ENCODE results near the gene TRPC4AP.
"Not testable (repeated sequence)": the region's sequence is repeated elsewhere in the genome, so short reads cannot be mapped to it uniquely, and the experiment has no call there.

The TRPC4AP gene, protein sequence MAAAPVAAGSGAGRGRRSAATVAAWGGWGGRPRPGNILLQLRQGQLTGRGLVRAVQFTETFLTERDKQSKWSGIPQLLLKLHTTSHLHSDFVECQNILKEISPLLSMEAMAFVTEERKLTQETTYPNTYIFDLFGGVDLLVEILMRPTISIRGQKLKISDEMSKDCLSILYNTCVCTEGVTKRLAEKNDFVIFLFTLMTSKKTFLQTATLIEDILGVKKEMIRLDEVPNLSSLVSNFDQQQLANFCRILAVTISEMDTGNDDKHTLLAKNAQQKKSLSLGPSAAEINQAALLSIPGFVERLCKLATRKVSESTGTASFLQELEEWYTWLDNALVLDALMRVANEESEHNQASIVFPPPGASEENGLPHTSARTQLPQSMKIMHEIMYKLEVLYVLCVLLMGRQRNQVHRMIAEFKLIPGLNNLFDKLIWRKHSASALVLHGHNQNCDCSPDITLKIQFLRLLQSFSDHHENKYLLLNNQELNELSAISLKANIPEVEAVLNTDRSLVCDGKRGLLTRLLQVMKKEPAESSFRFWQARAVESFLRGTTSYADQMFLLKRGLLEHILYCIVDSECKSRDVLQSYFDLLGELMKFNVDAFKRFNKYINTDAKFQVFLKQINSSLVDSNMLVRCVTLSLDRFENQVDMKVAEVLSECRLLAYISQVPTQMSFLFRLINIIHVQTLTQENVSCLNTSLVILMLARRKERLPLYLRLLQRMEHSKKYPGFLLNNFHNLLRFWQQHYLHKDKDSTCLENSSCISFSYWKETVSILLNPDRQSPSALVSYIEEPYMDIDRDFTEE

GRCh38 chr20:35092524-35093266 is at the start of gene TRPC4AP:
TRPC4AP (minus strand) TSS chr20:35092807; CDS start chr20:35092781, 26 bp downstream.
- DNase-seq: peak; percentile 88

DNA sequence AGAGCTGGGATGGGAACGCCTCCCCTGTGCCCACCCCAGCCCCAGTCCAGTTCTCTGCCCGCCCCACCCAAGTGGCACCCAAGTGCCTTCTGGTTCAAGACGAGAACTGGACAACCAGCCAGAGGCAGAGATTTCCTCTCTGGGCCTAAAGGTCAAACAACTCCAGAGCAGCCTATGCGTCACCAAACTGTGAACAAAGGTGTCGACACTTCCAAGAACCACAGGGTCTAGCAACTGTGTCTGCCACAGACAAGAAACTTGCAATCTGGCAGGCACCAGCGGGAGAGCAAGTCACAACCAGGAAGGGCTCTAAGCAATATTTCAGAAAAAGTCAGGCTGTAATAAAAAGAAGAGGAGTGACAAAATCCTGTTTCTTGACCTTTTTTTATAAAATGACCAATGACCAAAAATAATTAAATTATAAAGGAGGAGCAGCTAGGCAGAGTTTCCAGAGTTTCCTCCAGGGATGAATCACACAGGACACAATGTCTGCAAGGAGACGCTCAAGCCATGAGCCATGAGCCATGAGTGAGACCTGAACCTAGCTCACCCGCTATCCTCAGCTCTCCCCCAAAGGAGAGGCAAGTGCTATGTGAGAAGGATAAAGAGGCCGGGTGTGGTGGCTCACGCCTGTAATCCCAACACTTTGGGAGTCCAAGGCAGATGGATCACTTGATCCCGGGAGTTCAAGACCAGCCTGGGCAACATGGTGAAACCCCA is 43.4 kb upstream of the TRPC4AP start:
- DNase-seq: no peak

- DNase-seq: no peak
Observed at GRCh38 chr20:35134880-35135279, 42.3 kb upstream of the TRPC4AP start.

- no peak for DNase-seq
Observed at GRCh38 chr20:35134472-35134871, 41.9 kb upstream of the TRPC4AP start.

GRCh38 chr20:35133735-35134134 is 41.1 kb upstream of the TRPC4AP start:
- no peak for DNase-seq

GRCh38 chr20:35133031-35133430 is 40.4 kb upstream of the TRPC4AP start:
- DNase-seq: no peak

- no peak for DNase-seq
Observed at GRCh38 chr20:35131934-35132333, 39.3 kb upstream of the TRPC4AP start.

DNA sequence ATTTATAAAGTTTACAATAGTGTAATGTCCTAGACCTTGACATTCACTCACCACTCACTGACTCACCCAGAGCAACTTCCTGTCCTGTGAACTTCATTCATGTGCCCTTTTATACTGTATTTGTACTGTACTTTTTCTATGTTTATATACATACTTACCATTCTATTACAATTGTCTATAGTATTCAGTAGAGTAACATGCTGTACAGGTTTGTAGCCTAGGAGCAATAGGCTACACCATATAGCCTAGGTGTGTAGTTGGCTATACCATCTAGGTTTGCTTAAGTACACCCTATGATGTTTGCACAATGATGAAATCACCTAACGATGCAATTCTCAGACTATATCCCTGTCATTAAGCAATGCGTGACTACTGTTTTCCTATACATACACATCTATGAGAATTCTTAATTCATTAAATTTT is 37.1 kb upstream of the TRPC4AP start:
- no peak for DNase-seq

DNA sequence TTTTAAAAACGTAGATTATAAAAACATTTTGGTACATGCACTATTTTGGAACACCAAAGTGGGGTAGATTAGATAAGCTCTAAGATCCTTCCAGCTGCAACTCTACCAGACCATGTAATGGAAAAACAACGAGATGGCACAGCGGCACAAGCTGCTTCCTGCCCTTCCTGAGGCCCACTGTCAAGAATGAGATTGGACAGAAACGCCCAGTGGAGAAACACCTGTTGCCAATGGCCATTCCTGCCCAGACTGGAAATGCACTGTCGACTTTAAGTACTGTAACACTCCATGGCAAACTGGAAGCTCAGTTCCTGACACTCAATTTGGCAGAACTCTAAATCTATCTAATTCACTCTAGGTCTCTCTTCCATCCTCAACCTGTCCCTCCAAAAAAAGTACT is 33.1 kb upstream of the TRPC4AP start:
- no peak for DNase-seq

GRCh38 chr20:35122756-35123405 is 30.3 kb upstream of the TRPC4AP start:
- DNase-seq: no peak

- DNase-seq: no peak
Observed at GRCh38 chr20:35121186-35121585, 28.6 kb upstream of the TRPC4AP start.

DNA sequence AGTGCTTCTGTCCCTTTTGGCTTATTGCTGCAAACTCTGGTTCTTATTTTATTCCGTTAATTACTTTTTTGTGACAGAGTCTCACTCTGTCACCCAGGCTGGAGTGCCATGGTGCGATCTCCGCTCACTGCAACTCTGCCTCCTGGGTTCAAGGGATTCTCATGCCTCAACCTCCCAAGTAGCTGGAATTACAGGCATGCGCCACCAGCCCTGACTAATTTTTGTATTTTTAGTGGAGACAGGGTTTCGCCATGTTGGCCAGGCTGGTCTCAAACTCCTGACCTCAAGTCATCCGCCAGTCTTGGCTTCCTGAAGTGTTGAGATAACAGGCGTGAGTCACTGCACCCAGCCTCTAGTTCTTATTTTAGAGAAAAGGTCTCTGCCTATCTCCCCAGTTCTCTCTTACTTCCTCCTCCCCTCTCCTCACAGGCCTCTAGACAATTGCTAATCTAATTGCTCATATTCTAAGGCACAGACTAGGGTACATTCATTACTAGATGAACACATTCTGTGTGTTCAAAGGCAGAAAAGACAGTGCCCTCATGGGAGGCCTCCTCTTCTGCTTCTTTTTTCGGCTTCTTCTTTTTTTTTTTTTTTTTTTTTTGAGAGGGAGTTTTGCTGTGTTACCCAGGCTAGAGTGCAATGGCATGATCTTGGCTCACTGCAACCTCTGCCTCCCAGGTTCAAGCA is 27.6 kb upstream of the TRPC4AP start:
- DNase-seq: no peak

DNA sequence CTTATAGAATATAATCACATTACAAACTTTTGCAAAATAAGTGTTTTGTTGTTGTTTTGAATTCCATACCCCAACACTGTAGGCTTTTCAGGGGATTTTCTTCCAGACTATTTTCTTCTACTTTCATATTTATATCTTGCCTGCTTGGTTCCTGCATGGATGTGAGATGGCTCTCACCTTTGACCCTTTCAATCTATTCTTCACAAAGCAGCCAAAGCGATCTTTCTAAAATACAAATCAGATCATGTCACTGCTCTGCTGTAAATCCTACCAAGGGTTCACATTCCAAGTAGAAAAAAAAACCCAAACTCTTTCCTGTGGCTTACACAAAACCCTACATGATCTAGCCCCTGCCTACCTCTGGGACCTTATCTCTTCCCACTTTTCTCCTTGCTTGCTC is 25.0 kb upstream of the TRPC4AP start:
- no peak for DNase-seq

DNA sequence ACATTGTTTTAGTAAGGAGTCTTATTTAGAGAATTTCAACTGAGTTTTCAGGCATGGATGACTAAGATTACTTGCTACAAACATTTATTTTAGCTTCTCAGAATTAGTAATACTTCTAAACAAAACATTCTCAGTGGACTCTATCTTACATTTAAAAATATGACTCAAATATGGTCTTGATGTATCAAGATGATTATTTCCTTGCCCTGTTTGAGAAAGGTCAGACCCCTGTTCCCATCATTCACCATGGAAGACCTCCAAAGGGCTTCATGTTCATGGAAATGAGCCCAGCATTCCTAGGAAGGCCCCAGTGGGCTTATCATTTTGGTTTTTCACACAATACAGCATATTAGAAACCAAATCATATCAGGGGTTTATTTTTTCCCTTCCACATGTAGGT is 24.6 kb upstream of the TRPC4AP start:
- no peak for DNase-seq

DNA sequence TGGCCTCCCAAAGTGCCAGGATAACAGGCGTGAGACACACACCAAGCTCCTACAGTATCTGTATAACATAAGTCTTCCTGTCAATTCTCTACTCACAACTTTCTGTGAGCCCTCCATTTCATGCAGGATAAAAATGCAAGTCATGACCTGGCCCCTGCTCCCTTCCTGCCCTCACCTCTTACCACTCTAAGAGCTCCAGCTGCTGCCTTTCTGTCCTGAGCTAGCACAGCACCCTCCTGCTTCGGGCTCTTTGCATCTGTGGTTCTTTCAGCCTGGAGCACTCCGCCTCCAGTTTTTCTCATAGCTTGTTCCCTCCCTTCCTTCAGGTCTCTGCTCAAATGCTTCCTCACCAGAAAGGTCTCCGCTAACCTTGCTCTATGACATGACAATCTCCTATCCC is 23.7 kb upstream of the TRPC4AP start:
- no peak for DNase-seq

GRCh38 chr20:35115606-35116005 is 23.0 kb upstream of the TRPC4AP start:
- no peak for DNase-seq

DNA sequence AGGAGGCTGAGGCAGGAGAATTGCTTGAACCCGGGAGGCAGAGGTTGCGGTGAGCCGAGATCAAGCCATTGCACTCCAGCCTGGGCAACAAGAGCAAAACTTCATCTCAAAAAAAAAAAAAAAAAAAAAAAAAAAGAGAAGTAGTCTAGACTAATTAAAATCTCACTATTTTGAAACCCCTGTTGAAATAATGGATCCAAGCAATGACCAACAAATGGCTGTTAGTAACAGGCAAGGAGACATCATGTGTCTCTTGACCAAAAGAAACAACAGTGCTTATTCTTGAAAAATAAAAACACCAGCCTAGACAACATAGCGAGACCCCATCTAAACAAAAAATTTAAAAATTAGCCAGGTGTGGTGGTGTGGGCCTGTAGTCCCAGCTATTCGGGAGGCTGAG is 19.7 kb upstream of the TRPC4AP start:
- DNase-seq: not testable (repeated sequence)

GRCh38 chr20:35111141-35111888 is 18.7 kb upstream of the TRPC4AP start:
- no peak for DNase-seq

DNA sequence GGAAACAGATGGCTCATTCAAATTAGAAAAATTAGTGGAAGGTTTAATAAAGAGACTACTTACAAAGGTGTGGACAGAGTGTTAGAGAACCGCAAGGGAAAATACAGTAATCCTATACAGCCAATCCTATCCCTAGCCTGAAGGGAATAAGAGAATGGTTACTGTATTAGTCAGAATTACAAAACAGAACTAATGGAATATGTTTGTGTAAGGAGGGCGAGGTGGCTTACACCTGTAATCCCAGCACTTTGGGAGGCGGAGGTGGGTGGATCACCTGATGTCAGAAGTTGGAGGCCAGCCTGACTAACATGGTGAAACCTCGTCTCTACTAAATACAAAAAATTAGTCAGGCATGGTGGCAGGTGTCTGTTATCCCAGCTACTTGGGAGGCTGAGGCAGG is 16.3 kb upstream of the TRPC4AP start:
- no peak for DNase-seq

- DNase-seq: no peak
Observed at GRCh38 chr20:35106827-35107380, 14.3 kb upstream of the TRPC4AP start.
